ENCODE measurements around the gene PLXNC1.
A peak's percentile ranks its signal among the peaks of the same experiment; 100 is the strongest.

Gene PLXNC1
- 23.3 reads per million, percentile 50 among the genes with 10 or more reads in this experiment for total RNA-seq

DNA sequence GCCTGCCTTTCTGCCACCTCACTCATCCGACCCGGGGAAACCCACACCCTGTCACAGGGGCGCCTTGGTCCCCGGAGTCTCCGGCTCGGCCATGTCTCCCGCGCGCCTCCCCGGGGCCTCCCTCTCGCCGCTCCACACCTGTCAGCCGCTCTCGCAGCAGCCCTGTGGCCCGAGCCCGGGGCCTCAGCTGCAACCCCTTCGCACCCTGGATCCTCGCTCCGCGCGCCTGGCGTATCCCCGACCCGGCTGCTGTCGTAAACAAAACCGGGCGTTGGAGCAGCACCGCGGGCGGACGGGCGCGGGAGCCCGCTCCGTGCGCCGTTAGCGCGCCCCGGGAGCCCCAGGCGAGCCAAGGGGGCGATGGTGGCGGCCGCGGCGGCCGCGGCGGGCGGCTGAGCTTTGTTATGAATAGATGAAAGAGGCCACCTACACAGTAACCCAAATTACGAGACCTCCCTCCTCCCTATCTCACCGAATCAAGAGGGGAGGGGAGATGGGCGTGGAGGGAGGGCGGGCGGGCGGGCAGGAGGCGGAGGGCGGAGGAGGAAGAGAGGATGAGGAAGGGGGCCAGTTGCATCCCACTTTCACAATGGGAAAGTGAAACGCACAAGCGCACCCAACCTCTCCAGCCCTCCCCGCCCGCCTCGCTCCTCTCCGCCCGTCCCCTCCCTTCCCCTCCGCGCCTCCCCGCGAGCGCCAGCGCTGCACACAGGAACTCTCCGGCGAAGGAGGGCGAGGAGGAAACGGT, at the start of gene PLXNC1:
Gene PLXNC1 (plus strand): TSS at position 587 of the 748 bp plus-strand sequence. CDS start 395 bp downstream, outside the sequence.
- DNase-seq: peak; percentile 57

DNA sequence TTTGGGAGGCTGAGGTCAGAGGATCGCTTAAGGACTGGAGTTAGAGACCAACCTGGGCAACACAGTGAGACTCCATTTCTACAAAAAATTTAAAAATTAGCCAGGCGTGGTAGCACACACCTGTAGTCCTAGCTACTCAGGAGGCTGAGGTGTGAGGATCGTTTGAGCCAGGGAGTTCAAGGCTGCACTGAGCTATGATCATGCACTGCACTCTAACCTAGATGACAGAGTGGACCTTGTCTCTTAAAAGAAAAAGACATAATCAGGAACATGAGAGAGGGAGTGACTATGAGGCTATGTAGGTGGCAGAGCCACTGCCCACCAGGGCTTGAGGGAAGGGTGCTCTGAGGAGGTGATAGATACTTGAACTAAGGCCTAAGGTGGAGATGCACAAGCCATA, 49.2 kb upstream of the PLXNC1 start:
- no peak for DNase-seq

DNA sequence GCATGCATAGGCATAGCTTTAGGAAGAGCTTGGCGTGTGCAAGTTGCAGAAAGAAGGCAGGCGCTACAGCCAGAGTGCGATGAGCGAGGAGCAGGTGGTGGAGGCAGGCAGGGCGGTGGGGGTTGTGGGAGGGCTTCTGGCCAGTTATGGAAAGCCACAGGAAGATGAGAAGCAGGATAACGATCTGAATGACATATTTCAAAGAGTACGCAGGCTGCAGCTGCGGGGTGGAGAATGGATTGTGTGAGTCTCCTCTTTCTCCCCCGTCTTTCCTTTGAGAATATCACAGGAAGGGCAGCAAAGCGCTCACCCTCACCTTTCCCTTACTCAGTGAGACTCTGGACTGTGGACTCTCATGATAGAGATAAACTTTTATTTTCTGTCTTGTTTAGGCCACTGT, 48.7 kb upstream of the PLXNC1 start:
- DNase-seq: no peak

DNA sequence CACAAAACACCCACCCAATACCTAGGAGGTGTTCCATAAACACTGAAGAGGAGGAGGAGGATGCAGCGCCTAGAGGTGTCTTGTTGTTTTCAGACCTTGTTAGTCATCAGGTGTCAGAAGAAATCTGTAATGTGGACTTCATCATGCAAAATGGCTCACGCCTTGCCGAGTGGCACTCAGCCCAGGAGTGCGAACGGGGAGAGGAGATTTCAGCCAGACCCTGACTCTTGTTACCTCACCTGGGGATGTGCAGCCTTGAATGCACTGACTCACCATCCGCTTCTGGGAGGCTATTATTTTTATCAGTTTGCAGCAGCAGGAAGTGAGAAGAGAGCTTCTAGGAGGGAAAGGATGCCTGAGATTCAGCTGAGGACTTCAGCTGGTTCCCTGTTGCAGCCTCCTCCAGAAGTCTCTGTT, 48.2 kb upstream of the PLXNC1 start:
- no peak for DNase-seq

DNA sequence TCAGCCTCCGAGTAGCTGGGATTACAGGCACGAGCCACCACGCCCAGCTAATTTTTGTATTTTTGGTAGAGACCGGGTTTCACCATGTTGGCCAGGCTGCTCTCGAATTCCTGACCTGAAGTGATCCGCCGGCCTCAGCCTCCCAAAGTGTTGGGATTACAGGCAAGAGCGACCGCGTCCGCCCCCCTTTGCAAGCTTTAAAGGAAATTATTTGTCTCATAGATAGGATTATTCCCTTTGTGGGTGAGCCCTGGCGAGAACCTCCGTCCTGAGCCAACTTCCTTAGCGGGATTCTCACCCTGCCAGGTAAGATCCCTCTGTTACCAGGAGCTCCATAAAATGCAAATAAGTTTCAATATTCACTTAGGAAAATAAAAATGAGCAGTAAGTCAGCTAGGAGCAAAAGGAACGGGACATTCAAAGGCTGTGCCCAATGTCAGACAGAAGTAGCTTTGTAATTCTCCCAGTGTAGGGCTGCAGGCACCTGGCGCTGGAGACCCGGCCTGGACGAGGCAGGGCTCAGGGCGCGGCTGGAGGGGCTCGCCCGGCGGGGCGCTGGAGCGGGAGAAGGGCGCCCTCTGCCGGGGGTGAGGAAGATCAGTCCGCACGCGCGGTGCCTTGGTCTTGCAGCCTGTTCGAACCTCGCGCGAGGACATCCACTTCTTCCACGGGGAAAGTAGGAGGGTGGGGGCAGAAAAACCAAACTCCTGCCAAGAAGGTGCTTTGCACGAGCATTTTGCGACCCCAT, 47.2 kb upstream of the PLXNC1 start:
- DNase-seq: peak; percentile 74

DNA sequence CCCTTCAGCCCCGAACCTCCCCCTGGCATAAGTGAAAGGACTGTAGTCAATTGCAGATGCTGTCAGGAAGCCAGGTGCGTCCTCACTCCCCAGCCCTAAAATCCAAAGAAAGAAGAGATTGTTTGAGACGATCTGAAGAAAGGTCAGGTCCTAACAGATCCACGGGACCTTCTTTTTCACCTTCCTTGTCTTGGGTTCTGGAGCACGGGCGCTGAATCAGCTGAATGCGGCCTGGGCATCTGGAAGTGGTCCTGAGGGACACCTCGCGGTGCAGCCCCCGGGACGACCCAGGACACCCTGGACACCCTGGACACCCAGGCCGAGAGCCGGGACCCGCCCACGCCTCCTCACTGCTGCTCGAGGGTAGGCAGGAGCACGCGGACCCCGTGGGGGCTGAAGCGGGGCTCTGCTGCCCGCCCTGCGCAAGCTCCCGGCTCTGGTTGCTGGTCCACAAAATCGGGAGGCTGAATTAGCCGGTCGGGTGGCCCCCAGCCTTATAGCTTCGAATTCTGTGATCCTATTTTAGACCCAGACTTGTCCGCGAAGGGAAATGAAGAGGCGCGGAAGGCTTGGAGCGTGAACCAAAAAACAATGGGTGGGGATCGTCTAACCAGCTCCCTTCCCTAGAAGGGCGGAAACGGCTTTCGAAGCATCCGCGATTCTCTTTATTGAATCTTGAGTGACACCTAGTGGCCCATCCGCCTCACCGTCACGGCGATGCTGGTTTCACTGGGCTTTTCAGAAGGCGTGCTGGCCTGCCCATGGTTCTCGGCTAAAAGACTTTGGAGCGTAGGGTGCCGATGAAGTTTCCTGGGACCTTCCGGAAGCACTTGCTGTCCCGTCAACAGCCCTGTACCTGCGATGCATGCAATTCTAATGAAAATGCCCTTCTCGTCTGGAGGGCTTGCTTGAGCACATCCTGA, 46.4 kb upstream of the PLXNC1 start:
- peak; percentile 77 for DNase-seq

DNA sequence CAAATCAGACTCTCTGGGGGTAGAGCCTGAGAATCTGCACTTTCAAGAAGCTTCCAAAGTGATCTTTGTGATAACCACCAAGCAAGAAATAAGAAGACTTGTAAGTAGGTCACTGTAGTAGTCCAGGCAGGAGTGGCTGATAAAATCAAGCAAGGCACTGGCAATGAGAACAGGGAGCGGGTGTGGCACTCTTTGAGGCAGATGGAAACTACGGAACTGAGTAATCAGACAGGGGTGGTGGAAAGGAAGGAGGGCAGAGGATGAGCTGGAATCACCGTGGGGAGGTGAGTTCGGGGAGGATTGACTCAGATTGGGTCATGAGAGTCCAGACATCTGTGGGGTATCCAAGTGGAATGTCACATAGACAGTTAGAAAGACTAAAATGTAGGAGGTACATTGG, 44.4 kb upstream of the PLXNC1 start:
- no peak for DNase-seq

DNA sequence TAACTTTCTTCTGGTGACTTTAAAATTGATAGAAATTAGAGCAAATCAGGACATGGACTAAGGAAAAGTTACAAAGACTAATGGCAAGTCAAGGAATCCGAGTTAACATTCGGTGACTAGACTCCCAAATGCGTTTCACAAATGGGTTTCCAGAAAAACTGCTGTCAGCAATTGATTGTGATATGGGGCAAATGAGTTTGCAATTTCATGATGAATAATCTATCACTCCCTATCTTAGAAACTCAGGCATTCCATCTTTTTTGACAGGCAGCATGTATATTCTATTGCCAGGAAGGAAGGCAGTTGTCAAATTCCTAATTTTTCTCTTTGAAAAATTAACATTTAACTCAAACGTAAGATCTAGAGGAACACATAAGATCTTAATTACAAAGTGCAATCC, 40.5 kb upstream of the PLXNC1 start:
- DNase-seq: no peak

DNA sequence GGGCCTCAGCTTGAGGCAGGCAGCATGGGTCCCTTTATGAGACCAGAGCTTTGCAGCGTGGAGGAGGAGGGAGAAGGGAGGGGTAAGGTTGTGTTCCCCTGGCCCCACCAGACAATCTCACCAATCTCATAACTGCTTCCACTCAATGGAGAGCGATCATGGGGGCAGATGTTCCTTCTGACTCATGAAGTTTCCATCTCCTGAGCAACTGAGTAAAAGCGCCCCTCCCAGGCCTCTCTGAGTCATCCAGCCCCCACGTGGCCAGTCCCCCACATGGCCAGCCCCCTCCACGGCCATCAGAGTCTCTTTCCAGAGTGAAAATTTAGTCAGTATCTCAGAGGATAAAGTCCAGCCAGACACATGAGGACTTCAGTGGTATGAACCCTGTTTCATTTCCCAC, 39.2 kb upstream of the PLXNC1 start:
- DNase-seq: no peak

DNA sequence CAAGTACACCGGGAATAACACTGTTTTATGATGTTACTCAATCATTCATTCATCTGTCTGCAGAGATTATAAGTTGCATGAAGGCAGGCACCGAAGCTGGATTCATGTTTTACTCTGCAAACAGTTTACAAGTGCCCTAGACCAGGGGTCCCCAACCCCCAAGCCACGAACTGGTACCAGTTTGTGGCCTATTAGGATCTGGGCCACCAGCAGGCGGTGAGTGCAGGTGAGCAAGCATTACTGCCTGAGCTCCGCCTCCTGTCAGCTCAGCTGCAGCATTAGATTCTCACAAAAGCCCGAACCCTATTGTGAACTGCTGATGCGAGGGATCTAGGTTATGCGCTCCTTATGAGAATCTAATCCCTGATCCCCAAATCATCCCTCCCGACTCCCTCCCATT, 38.1 kb upstream of the PLXNC1 start:
- no peak for DNase-seq

DNA sequence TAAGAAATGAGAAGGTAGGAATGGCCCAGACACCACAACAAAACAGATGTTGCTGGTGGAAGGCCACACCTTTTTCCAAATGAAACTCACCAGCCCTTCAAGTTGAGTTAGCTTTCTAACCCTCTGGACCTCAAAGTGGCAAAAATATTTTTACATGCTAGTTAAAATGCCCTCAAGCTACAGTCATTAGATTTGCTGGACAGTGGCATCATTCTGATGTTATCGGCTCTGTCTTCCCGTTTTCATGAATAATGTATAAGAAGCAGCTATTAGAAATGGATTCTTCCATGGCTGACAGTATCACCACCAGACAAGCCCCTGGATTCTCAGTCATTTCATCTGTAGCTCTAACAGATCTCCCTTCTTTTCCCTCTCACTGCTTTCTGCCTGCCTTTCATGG, 37.1 kb upstream of the PLXNC1 start:
- no peak for DNase-seq

DNA sequence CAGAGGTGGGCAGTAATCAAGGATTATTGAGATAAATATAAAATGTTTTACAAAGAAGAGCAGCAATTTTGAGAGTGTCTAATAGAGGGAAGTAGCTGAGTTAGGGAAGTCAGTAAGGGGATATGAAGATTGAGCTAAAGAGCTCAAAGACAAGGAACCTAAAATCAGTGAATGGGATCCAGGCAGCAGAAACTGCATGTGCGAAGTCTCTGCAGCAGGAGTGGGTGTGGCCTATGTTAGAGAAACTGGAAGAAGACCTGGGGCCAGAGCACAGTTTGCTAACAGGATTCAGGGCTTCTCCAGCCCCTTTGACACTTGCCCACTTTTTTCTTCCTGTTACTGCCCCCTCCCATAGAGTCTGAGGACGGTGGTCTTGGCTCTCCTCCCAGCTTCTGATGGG, 36.3 kb upstream of the PLXNC1 start:
- DNase-seq: no peak

DNA sequence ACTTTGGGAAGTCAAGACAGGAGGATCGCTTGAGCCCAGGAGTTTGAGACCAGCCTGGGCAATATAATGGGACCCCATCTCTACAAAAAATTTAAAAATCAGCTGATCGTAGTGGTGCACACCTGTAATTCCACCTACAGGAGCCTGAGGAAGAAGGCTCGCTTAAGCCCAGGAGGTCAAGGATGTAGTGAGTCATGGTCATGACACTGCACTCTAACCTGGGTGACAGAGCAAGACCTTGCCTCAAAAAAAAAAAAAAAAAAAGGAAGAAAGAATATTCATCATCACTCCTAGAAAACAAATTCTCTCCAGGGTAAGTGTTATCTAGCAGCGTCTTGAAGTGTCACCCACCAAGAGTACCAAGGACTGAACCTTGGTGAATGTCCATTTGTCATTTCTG, 34.2 kb upstream of the PLXNC1 start:
- no peak for DNase-seq

DNA sequence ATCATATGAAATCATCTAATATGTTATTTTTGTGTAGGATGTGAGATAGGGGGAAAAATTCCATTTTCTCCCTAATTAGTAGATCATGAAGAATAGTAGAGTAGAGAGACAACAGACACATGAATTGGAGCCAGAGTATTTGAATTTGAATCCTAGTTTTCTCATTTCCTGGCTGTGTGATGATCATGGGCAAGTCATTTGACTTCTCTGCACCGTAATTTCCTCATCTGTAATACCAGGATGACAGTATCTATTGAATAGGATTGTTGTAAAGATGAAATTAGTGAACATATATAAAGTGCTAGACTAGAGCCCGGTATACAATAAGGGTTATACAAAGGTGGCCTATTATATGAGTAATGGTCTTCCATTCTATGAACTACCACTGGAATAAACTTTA, 32.2 kb upstream of the PLXNC1 start:
- no peak for DNase-seq

DNA sequence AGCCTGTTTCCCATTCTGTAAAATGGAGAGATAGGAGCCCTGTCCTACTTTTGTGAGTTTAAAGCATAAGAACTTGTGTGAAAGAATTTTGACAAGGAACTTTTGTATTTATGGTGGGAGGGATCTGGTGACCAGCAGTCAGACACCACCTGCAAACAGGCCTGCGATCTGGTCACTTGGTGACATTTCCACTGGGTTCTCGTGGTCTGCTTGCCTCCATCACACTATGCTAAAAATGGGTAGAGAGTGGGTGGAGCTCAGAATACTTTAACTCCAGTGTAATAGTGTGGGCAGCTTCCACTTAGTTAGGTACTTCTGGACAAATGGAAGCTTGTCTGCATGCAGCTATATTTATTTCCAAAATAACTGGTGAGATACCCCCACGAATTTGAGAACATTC, 26.5 kb upstream of the PLXNC1 start:
- DNase-seq: no peak

DNA sequence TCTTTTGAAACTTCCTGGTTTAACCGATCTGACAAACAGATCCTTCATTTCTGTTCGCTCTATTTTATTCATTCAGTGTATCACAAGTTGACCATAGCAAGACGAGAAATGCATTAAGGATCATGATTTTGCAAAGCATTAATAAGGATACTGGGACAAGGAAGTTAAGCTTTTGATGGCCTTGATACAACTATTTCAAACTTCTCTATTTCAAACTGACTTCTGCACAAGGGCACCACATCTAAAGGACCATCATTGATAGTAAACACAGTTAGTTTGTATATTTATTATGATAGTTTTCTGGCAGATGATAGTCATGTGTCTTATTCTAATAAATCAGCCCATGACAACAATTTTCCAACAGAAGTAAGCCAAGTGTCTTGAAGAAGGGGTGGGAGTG, 25.8 kb upstream of the PLXNC1 start:
- no peak for DNase-seq

DNA sequence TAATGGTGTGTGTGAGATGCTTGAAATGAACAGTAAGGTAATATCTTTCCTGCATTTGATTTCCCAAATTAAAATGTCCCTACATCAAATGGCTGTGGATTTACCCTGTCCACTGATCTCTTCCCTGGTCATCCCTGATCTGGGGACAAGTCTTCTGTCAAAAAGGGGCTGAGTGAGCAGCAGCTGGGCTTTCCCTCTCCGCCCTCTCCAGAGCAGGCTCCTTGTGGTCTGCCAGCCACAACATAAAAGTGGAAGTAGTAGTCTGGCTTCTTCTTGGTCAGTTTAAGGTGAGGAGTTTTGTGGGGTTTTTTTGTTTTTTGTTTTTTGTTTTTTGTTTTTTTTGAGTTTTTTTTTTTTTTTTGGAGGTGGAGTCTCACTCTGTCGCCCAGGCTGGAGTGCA, 25.2 kb upstream of the PLXNC1 start:
- no peak for DNase-seq

DNA sequence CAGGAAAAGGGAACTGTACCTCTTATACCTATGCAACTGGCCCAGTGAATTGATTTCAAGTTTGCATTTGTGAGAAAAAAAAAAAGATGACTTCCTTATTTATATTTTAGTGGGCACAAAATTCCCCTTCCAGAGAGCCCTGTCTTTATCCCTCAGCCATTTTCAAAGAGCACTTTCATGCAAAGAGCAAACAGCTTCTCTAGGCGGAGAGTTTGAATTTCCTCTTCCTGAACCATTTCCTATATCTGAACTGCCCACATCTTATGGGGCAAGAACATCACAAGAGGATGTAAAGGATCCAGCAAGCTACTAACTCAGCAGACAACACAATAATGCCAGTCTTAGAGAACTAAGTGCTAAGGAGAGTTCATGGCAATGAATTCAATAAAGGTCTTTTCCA, 22.3 kb upstream of the PLXNC1 start:
- DNase-seq: no peak

DNA sequence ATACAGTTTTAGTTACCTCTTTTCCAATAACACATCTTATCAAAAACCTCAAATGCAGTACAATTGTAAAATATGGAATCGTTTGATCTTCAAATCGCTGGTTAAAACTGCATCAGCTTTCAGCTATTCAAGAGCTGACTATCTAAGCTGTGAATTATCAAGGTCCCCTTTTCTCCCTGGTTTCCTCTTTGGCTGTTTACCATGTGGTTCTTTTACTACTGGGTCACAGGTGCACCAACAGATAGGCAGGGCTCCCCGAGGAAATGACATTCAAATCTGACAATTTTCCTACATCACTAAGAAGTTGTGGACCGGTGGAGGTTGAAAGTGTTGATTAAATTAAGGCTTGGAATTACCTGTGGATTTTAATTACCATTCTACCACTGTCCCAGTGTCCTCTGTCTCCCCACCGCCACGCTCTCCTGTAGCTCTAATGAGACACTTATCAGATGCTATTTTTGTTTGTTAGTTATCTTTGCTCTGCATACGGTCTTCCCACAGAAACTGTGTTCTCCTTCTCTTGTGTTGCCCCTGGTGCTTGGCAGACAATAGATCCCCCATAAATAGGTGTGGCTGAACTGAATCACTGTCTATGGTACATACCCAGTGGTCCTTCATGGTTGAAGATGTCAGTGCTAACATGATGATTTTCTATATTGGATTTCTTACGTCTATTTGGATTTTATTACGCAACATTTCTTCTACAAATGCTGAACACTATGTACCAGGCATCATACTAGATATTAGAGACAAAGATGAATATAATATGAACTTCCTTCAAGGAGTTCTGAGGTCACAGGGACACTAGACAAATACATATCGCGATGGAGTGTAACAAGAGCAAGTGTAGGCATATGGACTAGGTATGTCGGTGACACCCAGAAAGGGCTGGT, 20.9 kb upstream of the PLXNC1 start:
- DNase-seq: no peak

DNA sequence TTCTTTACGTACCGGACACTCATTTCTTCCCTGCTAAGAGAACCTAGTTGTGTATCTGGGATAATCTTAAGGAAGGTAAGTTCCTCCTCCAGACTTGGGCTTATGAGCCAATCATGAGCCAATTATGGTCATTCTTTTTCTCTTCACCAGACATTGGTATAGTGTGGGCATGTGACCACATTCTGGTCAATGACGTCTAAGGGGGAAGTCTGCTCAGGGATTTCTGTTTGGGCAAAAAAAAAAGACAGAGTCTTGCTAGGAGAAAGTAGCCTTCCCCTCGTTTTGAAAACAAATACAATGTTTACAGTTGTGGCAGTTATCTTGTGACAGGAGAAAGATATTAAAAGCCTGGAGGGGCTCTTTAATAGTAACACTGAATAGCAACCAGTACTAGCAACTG, 20.1 kb upstream of the PLXNC1 start:
- no peak for DNase-seq

DNA sequence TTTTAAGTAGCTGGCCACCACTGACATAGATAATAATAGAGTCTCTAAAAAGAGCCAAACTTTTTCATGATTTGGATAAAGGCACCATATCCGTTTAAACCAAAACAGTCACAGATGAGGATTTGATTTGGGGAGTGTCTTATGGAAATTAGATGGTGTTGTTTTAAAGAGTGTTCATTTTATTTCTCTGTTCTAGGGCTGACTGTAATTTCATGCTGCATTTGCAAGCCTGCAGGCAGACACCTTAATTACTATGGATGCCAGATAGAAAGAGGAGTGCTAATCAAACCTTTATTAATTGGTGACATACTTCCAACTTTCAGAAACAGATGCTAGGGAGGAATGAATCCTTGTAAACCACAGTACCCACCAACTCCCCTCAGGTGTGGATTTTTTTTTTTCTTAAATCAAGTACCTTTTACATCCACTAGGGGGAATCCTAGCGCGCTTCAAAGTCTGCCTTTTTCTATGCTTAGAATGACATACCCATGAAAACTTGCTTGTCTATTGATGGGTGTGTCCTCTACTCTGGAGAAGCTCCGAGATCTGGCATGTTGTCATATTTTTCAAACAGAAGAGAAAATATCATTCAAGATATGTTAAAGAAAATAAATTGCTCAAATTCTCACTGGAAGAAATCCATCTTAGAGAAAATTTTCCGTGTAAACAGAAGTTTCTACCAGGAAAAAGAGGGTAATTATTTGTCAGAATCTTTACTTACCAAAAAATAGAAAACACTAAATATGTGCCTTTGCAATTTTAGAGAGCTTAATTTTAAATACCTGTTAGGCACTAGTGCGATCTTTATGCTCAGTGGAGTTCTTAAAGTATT, 14.2 kb upstream of the PLXNC1 start:
- peak; percentile 12 for DNase-seq
